GM12891 (cell line): ENCODE data around the gene PGAM5.

ENCODE experiments used
- POLR2A ChIP-seq: IDR thresholded peaks from 2 replicates; pipeline ENCODE4 v1.6.1; 2011; ENCODE audit warnings: low read depth, low read length, control low read depth
- TAF1 ChIP-seq: IDR thresholded peaks from 2 replicates; pipeline ENCODE4 v1.6.1; 2011; ENCODE audit warnings: low read depth, low read length, control low read depth

- TF ChIP-seq TAF1 = no peak
- no peak for TF ChIP-seq POLR2A
Measured at GRCh38 chr12:132707241-132707640, 3.4 kb upstream of the PGAM5 start.
